Stimulated activated CD8-positive, alpha-beta memory T cell treated with anti-CD3 and anti-CD28 coated beads, Interleukin-2, amount 100 ng/mL, for 48 hours (primary cell): ENCODE results near the gene MARCHF11.

ENCODE experiments used
- DNase-seq, 2 donors: peaks; one replicate each; pipeline ENCODE4 v3.0.0-alpha.2; 2020; ENCODE audit warnings: low read depth in 2 of 2

Gene MARCHF11

DNA sequence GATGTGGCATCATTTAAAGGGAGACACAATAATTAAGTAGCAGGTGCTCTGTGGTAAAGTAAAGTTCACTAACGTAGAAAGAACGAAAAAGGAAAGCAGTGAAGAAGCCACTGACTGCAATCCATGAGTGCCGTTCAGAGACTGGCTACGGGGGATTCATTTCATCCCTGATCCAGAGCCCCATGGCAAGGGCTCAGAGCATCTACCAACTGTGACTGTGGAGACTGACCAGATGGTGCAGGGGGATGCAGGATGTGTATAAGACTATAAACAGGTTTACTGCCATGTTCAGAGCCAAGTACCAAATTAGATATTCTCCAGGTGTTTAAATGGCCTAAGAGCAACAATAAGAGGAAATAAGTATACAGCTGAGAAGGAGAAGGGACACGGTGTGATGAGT, 47.7 kb downstream of the MARCHF11 start:
- no peak for DNase-seq

DNA sequence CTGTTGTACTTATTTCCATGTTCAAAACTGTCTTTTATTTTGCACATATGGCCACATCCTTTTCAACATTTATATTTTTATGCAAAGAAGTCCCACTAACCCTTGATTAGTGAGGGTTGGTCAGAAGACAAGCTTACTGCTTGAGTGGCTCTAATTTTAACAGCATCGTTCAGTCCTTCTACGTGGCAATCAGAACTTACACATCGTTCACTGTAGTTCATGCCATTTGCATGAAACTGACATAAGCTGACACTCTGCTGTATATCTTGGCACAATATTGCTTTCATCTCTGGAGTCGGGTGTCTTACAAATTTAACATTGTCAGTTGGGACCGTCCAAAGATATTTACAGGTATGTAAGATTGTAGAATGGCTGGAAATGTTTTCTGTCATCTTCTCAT, 50.6 kb downstream of the MARCHF11 start:
- DNase-seq = no peak

DNA sequence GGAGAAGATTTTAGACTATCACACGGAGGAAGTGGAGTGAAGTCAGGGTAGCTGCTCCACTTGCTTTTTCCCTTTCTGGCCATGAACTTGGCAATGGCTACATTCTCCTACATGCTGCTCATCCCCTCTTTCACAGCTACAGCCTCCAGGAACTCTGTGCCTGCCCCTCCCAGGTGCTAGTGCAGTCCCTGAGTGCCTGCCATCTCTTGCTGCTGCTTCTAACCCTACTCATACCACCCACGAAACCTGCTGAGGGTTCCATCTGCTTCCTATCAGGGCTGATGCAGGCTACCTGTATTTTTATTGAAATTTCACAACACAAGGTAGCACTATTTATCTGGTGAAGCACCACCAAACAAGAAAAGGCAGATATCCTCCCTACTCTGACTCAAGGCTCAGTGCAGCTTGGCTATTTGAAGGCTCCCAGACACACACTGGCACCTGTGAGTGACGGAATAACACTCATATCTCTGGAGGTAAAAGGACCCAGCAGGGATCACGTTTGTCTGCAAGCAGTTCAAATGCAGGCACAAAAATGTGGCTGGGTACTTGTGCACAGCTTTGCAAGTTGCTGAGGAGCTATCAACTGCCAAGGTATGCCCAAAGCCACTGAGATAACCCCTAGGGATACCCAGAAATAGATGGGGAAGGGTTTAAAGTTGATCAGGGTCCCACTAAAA, 51.6 kb downstream of the MARCHF11 start:
- no peak for DNase-seq

DNA sequence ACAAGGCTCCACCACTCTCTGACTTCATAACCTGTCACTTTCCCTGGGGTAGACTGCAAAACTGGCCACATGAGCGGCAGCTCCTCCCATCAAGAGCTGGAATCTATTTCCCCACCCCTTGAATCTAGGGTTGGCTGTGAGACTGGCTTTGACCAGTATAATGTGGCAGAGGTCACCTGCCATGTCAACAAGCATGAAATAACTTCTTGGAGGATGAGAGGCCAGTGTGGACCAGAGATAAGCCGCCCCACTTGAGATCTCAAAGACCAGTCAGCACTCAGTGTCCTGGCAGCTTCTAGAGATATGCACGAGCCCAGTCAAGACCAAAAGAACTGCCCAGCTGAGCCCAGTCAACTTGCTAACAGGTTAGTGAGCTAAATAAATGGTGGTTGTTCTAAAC, 59.0 kb downstream of the MARCHF11 start:
- DNase-seq = no peak

DNA sequence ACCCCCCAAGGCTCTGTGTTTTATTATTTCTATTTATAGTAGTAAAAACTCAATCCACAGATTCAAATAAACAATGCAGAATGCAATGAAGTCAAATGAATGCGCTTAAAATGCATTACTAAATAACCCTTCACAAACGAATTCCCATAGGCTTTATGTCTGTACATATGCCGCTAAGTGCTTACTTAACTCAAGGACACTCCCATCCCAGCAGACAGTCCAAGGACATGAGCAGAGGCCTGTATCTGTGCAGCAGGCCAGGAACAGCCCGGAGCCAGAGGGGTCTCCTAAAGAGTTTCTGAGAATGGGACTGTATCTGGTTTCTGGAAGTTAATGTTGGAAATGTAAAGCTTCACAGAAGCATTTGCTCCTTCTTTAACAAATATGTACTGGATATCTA, 59.8 kb downstream of the MARCHF11 start:
- DNase-seq = no peak

DNA sequence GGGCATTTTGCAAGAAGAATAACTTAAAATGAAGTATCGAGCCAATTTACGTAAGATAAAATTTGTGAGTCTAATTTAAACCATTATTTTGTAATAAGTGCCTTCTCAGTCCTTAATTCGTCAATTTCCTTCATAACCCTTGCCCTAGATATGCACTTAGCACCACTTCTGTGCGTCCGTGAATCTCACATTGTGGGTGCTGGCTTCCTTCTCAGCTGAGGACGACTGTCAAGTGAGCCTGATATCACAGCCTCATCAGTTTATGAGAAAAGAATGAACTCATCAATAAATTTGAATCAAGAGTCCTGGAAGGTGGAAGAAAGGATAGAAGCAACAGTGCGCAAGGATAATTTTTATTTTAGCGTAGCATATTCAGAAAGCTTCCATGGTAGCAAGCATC, 64.5 kb downstream of the MARCHF11 start:
- no peak for DNase-seq

DNA sequence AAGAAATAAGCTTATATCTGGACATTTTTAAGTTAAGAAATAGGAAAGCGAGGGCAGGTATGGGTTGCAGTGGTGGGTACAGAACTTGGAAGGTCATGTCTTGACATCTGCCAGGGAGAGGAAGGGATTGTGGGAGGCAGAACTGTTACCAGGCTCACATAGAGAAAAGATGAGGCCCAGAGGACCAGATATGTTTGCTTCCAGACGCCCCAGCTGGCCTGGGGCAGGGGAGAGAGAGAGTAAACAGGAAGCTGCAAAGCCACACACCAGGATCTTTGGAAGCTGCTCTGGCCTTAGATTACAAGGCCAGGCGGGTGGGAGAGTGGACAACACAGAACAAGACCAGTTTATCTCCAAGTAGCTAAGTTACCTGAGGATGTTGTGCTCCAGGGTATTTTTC, 71.2 kb downstream of the MARCHF11 start:
- DNase-seq = no peak

DNA sequence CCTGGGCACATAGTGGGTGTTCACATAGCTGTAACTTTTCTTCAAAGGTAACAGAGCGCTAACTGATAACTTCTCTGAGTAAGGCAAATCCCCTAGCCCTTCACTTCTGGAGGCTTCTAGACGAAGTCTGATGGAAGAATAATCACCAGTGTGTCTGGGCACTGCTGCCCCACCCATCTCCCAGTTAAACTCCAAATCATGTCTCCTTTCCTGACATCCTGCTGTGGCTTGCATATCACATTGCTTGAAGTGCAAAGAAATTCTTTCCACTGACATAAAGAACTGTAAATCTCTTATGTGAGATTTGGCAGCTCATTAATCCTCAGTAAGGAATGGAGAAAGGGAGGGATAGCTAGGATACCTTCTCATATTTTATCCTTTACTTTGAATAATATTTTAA, 74.6 kb downstream of the MARCHF11 start:
- DNase-seq = no peak

DNA sequence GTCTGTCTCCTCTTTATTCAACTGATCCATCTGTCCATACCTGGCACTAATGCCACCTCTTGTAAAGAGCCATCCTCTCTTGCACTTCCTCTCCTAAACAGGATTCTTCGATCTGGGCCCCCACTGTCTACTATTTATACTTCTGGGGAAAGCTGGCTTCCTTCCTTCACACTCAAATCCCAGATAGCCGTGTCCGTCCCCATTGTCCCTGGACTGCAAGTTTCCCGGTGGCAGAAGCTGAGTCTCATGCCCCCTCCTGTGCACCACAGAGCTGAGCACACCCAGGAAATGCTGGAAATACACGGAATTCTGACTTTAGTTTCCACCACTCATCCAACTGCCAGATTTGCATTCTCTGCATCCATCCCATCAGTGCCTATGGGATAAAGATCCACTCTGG, 84.0 kb downstream of the MARCHF11 start:
- no peak for DNase-seq

DNA sequence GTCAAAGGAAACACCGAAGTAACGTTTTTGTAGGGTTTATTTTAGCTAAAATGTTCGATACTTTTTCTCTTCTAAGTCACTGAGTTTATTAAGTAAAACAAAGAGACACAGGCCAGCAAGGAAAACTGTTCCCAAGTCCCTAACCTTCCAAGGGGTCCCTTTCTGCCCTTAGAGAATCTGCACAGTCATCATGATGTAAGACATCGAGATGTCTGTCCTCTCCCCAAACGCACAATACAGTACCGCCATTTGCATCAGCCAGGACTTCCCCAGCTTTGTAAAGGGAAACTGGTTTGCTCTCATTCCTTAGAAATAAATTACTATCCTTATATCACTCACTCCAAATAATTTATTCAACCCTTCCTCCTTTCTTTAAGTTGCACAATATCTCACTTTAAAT, 89.3 kb downstream of the MARCHF11 start:
- DNase-seq = no peak

DNA sequence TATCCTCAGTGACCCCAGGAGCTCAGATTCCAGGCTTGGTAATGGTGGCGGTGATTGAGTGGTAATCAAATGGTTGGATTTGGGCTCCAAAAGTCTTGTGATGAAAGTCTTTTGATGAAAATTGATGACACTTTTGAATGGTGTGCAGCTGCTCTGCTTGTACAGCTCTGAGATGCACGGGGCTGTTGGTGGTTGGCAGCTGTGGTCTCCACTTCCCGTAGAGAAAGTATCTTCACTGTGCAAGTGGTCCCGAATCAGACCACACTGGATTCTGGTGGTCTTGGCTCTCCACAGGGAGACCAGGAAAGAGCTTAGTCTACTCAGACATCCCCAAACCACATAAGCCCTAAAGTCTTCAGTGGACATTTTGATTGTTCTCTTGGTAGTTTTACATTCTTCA, 96.6 kb downstream of the MARCHF11 start:
- no peak for DNase-seq

DNA sequence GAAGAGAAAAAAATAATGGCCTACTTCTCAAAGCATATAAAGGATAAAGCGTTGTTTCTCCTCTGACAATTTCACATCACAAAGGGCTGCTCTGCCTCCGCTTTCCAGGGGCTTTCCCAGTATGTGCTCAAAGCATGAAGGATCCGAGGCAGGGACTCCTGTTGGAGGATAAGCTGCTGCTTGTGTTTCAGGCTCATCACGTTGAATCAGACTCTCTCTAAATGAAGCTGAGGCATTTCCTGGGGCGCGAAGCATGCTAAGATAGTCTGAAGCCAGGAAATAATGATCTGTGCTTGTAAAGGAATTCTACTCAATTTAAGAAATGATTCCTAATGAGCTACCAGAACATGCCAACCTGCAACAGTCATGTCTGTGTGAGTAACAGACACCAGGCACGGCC, 97.5 kb downstream of the MARCHF11 start:
- no peak for DNase-seq

DNA sequence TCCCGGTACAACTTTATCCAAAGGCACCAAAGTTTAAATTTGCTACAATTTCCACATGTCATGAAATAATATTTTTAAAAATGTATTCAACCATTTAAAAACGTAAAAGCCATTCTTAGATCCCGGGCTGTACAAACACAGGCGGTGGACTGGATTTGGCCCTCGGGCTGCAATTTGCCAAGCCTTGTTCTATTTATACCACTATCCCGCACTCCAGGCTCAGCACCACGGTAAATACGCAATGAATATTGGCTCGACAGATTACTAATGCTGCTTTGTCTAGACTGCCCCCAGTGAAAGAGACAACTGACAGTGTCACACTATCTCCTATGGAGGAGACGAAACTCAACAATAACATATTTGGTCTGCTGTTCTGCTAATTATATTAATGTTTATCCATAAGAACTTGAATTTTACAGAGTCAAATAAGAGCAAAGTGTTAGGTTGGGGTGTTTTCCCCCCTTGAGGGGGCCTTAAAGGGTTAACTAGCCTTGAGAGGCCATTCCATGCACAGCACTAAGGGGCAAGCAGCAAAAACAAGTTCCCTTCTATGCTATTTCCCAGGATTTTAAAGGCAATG, 98.1 kb downstream of the MARCHF11 start:
- no peak for DNase-seq

DNA sequence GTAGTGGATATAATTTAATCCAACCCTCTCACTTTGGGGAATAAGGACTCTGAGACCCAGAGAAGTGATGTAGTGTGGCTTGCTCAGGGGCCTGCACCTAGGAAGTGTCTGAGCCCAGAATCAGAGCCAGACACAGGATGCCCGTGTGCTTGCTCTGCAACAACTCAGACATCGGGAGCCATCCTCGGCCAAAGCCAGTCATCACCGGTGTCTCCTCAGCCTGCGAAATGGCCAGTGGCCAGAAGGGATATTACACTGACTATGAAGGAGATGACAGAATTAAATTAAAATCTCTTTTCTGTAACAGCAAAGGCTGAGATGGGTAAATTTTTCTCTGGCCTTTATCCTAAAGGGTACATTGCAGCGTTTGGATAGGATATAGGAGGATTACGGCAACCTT, 102.9 kb downstream of the MARCHF11 start:
- DNase-seq = no peak

DNA sequence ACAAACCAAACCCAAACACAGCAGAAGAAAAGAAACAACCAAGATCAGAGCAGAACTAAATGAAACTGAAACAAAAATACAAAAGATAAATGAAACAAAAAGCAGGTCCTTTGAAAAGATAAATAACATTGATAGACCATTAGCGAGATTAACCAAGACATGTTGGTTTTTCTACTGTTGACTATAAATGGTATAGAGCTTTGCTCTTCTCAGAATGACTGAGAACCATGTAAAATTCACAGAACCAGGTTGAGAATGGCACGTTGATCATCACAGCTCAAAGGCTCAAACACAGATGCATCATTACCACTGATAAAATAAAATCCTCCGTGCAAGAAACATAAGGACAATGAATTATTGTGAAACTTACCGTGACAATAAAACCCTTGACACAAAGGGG, 105.2 kb downstream of the MARCHF11 start:
- no peak for DNase-seq

DNA sequence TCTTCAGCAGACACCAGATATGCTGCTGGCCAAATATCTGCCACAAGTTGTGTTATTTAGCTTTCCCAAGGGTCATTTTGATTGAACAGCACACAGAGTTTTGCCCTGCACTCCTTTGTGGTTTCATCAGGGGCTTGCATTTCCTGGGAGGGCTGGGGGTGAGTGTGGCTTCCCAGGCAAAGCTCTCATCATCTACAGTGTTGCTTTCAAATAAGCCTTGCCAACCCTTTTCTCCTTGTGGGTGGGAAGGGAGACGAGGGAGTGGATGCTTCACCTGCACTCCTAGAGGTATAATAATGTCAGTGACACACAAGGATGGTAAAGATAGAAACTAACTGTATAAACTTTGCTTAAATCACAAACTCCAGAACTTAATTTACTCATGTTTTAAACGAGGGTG, 107.0 kb downstream of the MARCHF11 start:
- DNase-seq = no peak

DNA sequence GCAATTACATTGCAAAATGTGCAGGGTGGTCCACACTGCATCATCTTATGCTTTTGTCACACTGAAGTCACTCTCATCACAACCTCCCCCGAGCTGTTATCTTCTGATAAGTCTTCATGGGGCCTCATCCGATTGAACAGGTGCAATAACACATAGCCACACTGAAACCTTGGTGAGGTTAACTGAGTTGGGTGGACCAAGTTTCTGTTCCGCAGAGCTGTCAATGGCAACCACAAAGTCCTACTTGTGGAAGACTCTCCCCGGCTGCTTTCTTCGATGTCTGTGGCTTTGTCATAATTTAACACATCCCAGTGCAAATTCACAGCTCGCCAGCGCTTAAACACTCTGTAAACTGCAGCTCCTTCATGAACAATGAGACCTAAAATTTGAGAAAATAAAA, 112.2 kb downstream of the MARCHF11 start:
- no peak for DNase-seq

DNA sequence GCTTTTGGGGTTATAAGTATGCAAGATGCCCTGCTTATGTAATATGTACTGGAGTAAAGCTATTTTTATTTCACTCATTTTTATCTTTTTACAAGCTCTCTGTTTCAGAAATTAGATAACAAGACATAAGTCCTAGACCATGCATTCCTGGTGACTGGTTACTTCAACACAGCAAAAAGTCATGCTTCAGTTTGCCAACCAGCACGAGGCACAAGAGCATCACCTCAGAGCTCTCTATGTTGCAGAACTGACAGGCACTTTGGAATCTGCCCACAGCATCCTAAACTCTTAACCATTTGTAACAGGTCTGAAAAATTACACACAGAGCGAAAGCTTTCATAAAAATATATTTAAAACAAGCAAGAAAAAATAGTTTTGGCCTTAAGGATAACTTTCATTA, 112.8 kb downstream of the MARCHF11 start:
- no peak for DNase-seq

DNA sequence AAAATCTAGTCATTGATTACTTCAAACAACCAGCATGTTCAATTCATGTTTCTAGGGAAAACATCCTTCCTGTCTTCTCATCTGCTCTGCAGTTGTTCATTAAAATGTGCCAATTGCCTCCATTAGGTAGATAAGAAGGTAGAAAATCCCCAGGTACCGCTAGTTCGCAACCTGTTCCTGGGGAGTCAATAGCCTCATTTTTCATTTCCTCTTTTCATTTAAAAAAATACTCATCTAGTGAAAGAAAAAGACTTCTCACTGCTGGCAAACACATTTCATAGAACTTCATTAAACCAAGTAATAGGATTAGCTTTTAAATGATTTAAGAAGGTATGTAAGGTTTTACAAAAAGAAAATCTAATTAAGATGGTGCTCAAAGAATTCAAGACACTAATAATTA, 113.3 kb downstream of the MARCHF11 start:
- DNase-seq = no peak

DNA sequence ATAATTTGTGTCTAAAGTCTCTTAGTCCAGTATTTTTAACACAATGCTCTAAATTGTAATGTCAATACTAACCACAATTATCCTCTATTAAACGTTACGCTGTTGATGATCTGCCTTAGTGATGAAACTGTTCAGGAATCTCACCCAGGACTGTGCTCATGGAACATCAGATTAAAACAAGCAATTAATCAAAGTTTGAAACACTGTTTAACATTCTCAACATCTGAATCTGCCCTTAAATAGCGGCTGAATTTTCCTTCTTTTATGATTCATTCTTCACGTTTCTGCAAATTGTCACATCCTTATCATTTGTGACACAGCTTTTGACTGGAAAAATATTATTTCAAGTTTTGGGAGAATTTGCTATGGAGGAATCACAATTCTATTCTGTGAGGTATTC, 113.8 kb downstream of the MARCHF11 start:
- no peak for DNase-seq

DNA sequence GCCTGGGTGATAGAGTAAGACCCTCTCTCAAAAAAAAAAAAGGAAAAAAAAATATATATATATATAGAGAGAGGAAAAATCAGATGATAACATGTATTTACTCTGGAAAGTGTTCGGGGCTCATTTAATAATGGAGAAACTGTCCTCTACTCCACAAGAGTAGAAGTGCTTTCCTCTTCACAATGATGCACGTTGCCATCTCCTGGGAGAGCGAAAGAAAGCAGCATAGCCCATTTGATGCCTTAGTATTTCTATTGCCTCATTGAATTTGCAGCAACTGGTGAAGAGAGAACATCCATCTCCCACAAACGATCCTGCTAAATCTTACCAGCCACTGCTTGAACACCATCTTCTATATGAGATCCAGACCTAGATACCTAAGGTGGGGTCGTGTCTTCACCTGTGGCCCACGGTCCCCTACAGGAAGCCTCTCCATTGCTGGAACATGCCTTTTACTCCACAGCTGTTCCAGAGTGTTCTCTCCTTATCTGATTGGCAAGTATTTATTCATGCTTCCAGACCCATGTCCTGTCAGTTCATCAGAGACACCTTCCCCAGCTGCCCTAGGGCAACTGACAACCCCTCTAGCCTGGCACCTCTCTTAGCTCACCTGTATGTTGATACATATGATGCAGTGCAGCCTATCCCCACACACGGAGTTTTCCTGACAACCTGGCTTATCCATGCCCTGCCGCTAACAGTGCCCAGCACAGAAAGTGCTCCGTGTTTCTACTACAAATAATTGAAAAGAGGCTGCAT, 115.3 kb downstream of the MARCHF11 start:
- DNase-seq = no peak

DNA sequence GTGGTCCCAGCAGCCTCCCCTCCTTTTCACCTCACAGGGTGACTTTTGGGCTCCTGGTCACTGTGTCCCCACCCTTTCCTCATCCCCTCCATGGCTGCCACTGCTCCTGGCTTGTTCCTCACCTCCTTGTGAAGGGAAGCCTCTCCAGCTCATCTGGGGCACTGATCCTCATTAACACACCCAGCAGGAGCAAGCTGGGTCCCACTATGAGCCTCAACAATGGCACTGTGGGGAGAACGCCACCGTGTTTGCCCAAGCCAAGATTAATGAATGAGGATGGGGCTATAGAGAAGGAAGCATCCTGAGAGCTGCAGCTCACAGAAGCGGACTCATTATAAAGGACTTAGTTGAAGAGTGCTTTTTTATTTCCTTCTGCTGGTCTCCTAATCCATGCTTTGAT, 118.4 kb downstream of the MARCHF11 start:
- no peak for DNase-seq

DNA sequence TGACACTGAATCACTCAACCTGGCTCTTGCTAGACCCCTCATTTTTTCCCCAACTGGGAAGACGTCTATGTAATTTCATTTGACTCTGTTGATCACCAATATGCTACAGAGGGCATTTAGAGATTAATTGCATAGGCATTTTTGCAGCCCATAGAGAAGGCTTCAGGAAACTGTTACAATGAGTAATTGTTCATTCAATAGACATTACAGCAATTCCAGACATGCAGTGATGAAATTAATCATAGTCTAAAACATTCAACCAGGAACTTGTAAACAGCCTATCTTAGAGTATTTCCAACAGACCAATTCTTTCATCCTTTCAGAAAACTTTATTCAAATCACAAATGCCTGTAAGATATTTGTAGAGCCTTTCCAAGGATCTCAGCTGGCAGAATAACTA, 122.3 kb downstream of the MARCHF11 start:
- no peak for DNase-seq
